Upper lobe of left lung (tissue), 6 donors: ENCODE measurements around the gene DLG4. TPM values are rescaled to one million over a fixed set of nuclear protein-coding genes. Genes with fewer than 3 reads are reported as not detected.

Source experiments
- ATAC-seq, 2 donors: fragments of 200-7000 bp; cut with Tn5 transposase; one replicate each; pipeline ENCODE4 v1.9.1; 2022; ENCODE audit warnings: mild to moderate bottlenecking in 2 of 2, moderate library complexity in 2 of 2; ENCODE audit not compliant: low FRiP score in 2 of 2
- DNase-seq, 2 donors: peaks; one replicate each; pipeline ENCODE4 v3.0.0-alpha.2; 2019 to 2020
- H3K27ac ChIP-seq, 4 donors: fragments of 200-600 bp; sonication (generic); one replicate each; pipeline ENCODE4 v1.5.1; 2016 to 2019
- H3K27me3 ChIP-seq, 4 donors: fragments of 200-600 bp; sonication (generic); one replicate each; pipeline ENCODE4 v1.5.1; 2017 to 2019
- H3K36me3 ChIP-seq, 4 donors: fragments of 200-600 bp; sonication (generic); one replicate each; pipeline ENCODE4 v1.5.1; 2016 to 2019
- H3K4me1 ChIP-seq, 4 donors: fragments of 200-600 bp; sonication (generic); one replicate each; pipeline ENCODE4 v1.5.1; 2018 to 2019
- H3K4me3 ChIP-seq, 4 donors: fragments of 200-600 bp; sonication (generic); one replicate each; pipeline ENCODE4 v1.5.1; 2017 to 2019; ENCODE audit warnings: mild to moderate bottlenecking in 2 of 4, moderate library complexity in 1 of 4
- H3K9me3 ChIP-seq, 4 donors: fragments of 200-600 bp; sonication (generic); one replicate each; pipeline ENCODE4 v1.5.1; 2018 to 2019
- EP300 ChIP-seq, 4 donors: sonication (generic); formaldehyde crosslinking; IDR thresholded peaks; one replicate each; pipeline ENCODE4 v1.5.1; 2017; ENCODE audit warnings: antibody characterized with exemption in 4 of 4, control low read depth in 2 of 4
- POLR2A ChIP-seq, 4 donors: fragments of 450-650 bp; IDR thresholded peaks; one replicate each; pipeline ENCODE4 v1.5.1; 2016 to 2017; ENCODE audit warnings: antibody characterized with exemption in 4 of 4, mild to moderate bottlenecking in 2 of 4
- WGBS, 2 donors: methylation state at CpG; one replicate each; pipeline ENCODE4 v1.1.5; 2017 to 2018; 5-methylcytosine and 5-hydroxymethylcytosine counted together
- small RNA-seq, 4 donors: library from RNA; depleted of rRNA; stranded (forward); fragments of <200 nt; gene quantifications; one replicate each; pipeline ENCODE3, GENCODE V24; 2016
- total RNA-seq, 6 donors: library from RNA; depleted of rRNA in 4 of 6; stranded (reverse); fragments of >200 nt in 4 of 6; gene quantifications; one replicate each; pipeline versions ENCODE4 v1.1.0 to v1.2.1, GENCODE V29; 2016 to 2021
- TF ChIP-seq, protein P1 (sequence below), 6 experiments: fragments of 450-650 bp in 4 of 6; fragments of 200-600 bp in 2 of 6; sonication (generic) in 2 of 6; IDR thresholded peaks; one replicate each; pipeline ENCODE4 v1.5.1; 2016 to 2019; ENCODE audit warnings: antibody characterized with exemption in 6 of 6
- donor health status: DM: no; HTN: no; CAD: no; lungs with moderate emphysema.
- donor health status: DM: no; HTN: yes; CAD: no; lungs with severe emphysema.

DLG4 gene
- total RNA-seq, 6 donors from 2014 or later, result 10.5 to 32.5 (median 19.4) TPM

DNA sequence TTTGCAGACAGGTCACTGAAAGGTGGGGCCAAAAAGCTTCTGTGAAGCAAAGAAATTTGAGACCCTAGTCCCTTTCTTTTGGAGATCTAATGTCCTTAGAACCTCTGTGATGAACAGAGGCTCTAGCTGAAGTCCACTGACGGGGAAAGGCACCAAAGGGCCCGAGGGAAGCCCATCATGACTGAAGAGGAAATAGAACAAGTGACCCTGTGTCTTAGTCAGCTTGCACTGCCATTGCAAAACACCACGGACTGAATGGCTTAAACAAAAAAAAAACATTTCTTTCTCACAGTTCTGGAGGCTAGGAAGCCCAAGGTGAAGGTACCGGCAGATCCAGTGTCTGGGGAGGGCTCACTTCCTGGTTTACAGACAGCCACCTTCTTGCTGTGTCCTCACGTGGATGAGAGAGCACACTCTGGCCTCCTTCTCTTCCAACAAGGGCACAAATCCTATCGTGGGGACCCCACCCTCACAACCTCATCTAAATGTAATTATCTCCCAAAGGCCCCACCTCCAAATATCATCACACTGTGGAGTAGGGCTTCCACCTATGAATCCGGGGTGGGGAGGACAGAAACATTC lies 80.7 kb downstream of the DLG4 start:
- ATAC-seq, result no peak

DNA sequence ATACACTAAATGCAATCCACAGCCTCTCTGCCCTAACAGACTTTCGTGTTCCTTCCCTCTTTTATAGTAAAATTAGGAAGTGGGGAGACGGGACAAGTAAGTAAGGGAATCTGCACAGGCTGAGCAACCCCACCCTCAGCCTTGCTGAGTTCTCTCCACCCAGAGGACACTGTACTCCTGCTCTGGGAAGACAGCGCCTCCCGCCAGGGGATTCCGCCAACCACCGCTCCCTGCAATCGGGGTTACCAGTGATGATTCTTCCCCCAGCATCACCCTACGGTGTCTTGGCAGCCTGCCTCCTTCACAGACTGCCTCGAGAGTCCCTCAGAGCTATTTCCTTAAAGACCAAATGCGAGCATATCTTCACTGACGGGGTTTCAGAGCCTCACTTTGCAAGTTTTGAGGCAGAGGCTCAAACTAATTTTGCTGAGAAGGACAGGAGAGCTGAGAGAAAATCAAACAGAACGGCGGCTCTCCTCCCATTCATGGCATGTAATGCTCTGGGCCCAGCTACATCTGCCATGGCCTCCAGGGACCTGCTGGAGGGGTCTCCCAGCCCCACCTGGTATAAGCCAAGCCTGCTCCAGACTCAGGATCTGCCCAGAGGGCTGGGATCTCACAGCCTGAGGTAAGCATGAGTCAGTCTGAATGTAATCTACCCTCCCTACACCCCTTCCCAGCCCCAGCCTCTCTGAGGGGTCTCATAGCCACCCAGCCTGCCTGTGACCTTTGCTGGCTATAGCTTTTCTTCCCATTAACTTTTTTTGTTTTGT lies 82.3 kb downstream of the DLG4 start:
- Histone ChIP-seq H3K27me3 (no peaks in the 10 kb centered on the region), H3K4me1 (peaks cover 4 to 29% (median 17%) of the 10 kb centered on the region in 4 donors), H3K9me3 (no peaks in the 10 kb centered on the region), H3K4me3 (peak overlapping the region in 1 of 4 donors; percentile 26), H3K27ac (peak overlapping the region in 3 of 4 donors; percentile 17 to 69 (median 51)), H3K36me3 (no peaks in the 10 kb centered on the region)
- WGBS, 2 donors, result 36 to 42% methylated on average over 12 to 13 of the region's 13 CpGs
- peak in 1 of 2 donors; percentile 49 for DNase-seq
- ATAC-seq, result peak in 1 of 2 donors; percentile 57
- TF ChIP-seq EP300 (IDR thresholded peaks at IDR 0.05), result no peak
- peak in 1 of 4 donors; percentile 41 for TF ChIP-seq POLR2A (IDR thresholded peaks at IDR 0.05)

More for the DNA sequence above, 80.7 kb downstream of the DLG4 start:
- TF ChIP-seq, protein P1, sequence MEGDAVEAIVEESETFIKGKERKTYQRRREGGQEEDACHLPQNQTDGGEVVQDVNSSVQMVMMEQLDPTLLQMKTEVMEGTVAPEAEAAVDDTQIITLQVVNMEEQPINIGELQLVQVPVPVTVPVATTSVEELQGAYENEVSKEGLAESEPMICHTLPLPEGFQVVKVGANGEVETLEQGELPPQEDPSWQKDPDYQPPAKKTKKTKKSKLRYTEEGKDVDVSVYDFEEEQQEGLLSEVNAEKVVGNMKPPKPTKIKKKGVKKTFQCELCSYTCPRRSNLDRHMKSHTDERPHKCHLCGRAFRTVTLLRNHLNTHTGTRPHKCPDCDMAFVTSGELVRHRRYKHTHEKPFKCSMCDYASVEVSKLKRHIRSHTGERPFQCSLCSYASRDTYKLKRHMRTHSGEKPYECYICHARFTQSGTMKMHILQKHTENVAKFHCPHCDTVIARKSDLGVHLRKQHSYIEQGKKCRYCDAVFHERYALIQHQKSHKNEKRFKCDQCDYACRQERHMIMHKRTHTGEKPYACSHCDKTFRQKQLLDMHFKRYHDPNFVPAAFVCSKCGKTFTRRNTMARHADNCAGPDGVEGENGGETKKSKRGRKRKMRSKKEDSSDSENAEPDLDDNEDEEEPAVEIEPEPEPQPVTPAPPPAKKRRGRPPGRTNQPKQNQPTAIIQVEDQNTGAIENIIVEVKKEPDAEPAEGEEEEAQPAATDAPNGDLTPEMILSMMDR (IDR thresholded peaks at IDR 0.05), result no peak
- TF ChIP-seq POLR2A (IDR thresholded peaks at IDR 0.05), result peak in 1 of 4 donors; percentile 28
- Histone ChIP-seq H3K4me1 (peaks cover 4 to 14% (median 9%) of the 10 kb centered on the region in 4 donors), H3K27me3 (no peaks in the 10 kb centered on the region), H3K36me3 (no peaks in the 10 kb centered on the region), H3K4me3 (peak overlapping the region in 1 of 4 donors; percentile 26), H3K27ac (peak overlapping the region in 3 of 4 donors; percentile 30 to 52 (median 49)), H3K9me3 (no peaks in the 10 kb centered on the region)
- 56 to 62% methylated on average over 7 of the region's 7 CpGs for WGBS, 2 donors
- DNase-seq, result peak in 1 of 2 donors; percentile 40

Small RNA genes within 50 kb of the gene (small RNA-seq; reads per million reads assigned to genes)
- gene AC120057.4 (0 reads per million in 4 donors), gene MIR324 (8.0 to 13.9 (median 11.2) reads per million in 4 donors), gene RF00019 (0 reads per million in 4 donors)

Other genes starting within 250 kb of the DLG4 start
- gene ALOX12, start 223.8 kb downstream of the DLG4 start, total RNA-seq, result 1 to 10 TPM in 2 of 6 donors, under 1 TPM in 4; 0.26 to 3.1 (median 0.46) TPM
- gene RNASEK, start 207.2 kb downstream of the DLG4 start, total RNA-seq, result 100 to 1,000 TPM in 5 of 6 donors, 10 to 100 TPM in 1; 85.9 to 304 (median 175) TPM
- 10 to 100 TPM in 3 of 6 donors, 1 to 10 TPM in 3; 2.1 to 83.1 (median 9.4) TPM for gene BCL6B, start 196.8 kb downstream of the DLG4 start, total RNA-seq
- 10 to 100 TPM in 4 of 6 donors, 1 to 10 TPM in 2; 2.3 to 26.2 (median 10.7) TPM for gene SLC16A13, start 183.8 kb downstream of the DLG4 start, total RNA-seq
- gene SLC16A11, start 175.7 kb downstream of the DLG4 start, total RNA-seq, result 10 to 100 TPM in 2 of 6 donors, 1 to 10 TPM in 4; 2.7 to 35.0 (median 6.1) TPM
- gene CLEC10A, start 139.6 kb downstream of the DLG4 start, total RNA-seq, result 10 to 100 TPM in 2 of 6 donors, 1 to 10 TPM in 2, under 1 TPM in 2; 0.76 to 16.8 (median 5.1) TPM
- gene ASGR2, start 105.0 kb downstream of the DLG4 start, total RNA-seq, result 1 to 10 TPM in 5 of 6 donors, under 1 TPM in 1; 0.98 to 3.9 (median 1.8) TPM
- 10 to 100 TPM in 1 of 6 donors, 1 to 10 TPM in 4, not detected in 1; 1.1 to 11.5 (median 6.8) TPM for gene ASGR1, start 40.5 kb downstream of the DLG4 start, total RNA-seq
- gene ACADVL, start 102 bp upstream of the DLG4 start, total RNA-seq, result 1,000 to 10,000 TPM in 2 of 6 donors, 100 to 1,000 TPM in 4; 377 to 1,449 (median 553) TPM
- gene DVL2, start 14.7 kb upstream of the DLG4 start, total RNA-seq, result 10 to 100 TPM; 40.4 to 70.2 (median 42.4) TPM
- gene PHF23, start 19.6 kb upstream of the DLG4 start, total RNA-seq, result 10 to 100 TPM; 25.4 to 54.5 (median 31.2) TPM
- gene GABARAP, start 22.6 kb upstream of the DLG4 start, total RNA-seq, result 100 to 1,000 TPM; 381 to 631 (median 601) TPM
- 100 to 1,000 TPM in 2 of 6 donors, 10 to 100 TPM in 4; 62.9 to 139 (median 75.0) TPM for gene CTDNEP1, start 31.9 kb upstream of the DLG4 start, total RNA-seq
- gene ELP5, start 32.4 kb upstream of the DLG4 start, total RNA-seq, result 10 to 100 TPM in 5 of 6 donors, 1 to 10 TPM in 1; 5.2 to 36.3 (median 21.0) TPM
- gene CLDN7, start 42.6 kb upstream of the DLG4 start, total RNA-seq, result 100 to 1,000 TPM in 5 of 6 donors, 10 to 100 TPM in 1; 57.6 to 201 (median 137) TPM
- gene SLC2A4, start 61.9 kb upstream of the DLG4 start, total RNA-seq, result 1 to 10 TPM; 1.0 to 5.2 (median 1.2) TPM
- gene YBX2, start 74.8 kb upstream of the DLG4 start, total RNA-seq, result 1 to 10 TPM in 3 of 6 donors, under 1 TPM in 2, not detected in 1; 0.14 to 2.2 (median 1.2) TPM
- gene EIF5A, start 87.8 kb upstream of the DLG4 start, total RNA-seq, result 100 to 1,000 TPM in 5 of 6 donors, 10 to 100 TPM in 1; 84.9 to 303 (median 207) TPM
- gene GPS2, start 95.5 kb upstream of the DLG4 start, total RNA-seq, result 100 to 1,000 TPM in 2 of 6 donors, 10 to 100 TPM in 4; 55.2 to 109 (median 95.7) TPM
- 10 to 100 TPM; 14.2 to 77.5 (median 37.5) TPM for gene NEURL4, start 109.5 kb upstream of the DLG4 start, total RNA-seq
- 100 to 1,000 TPM in 1 of 6 donors, 10 to 100 TPM in 4, 1 to 10 TPM in 1; 8.5 to 114 (median 22.8) TPM for gene ACAP1, start 116.7 kb upstream of the DLG4 start, total RNA-seq
- 10 to 100 TPM in 3 of 6 donors, 1 to 10 TPM in 3; 5.2 to 13.8 (median 10.5) TPM for gene KCTD11, start 132.3 kb upstream of the DLG4 start, total RNA-seq
- gene TMEM95, start 135.3 kb upstream of the DLG4 start, total RNA-seq, result 1 to 10 TPM in 1 of 6 donors, not detected in 5; 1.0 TPM
- 10 to 100 TPM in 1 of 6 donors, 1 to 10 TPM in 5; 5.8 to 16.8 (median 8.2) TPM for gene TNK1, start 161.3 kb upstream of the DLG4 start, total RNA-seq
- 10 to 100 TPM; 20.6 to 64.5 (median 37.7) TPM for gene PLSCR3, start 174.7 kb upstream of the DLG4 start, total RNA-seq
- 10 to 100 TPM; 21.6 to 65.0 (median 52.6) TPM for gene TMEM256, start 184.3 kb upstream of the DLG4 start, total RNA-seq
- 10 to 100 TPM in 3 of 6 donors, 1 to 10 TPM in 3; 3.8 to 16.8 (median 8.9) TPM for gene NLGN2, start 188.0 kb upstream of the DLG4 start, total RNA-seq
- not detected for gene SPEM1, start 200.5 kb upstream of the DLG4 start, total RNA-seq
- gene SPEM2, start 205.8 kb upstream of the DLG4 start, total RNA-seq, result not detected
- not detected for gene SPEM3, start 209.0 kb upstream of the DLG4 start, total RNA-seq
- gene TMEM102, start 215.6 kb upstream of the DLG4 start, total RNA-seq, result 10 to 100 TPM in 5 of 6 donors, 1 to 10 TPM in 1; 9.7 to 14.3 (median 13.1) TPM
- 1 to 10 TPM in 2 of 6 donors, under 1 TPM in 3, not detected in 1; 0.15 to 2.0 (median 0.57) TPM for gene FGF11, start 219.7 kb upstream of the DLG4 start, total RNA-seq
- 10 to 100 TPM in 1 of 6 donors, 1 to 10 TPM in 5; 1.9 to 11.5 (median 7.0) TPM for gene CHRNB1, start 225.2 kb upstream of the DLG4 start, total RNA-seq